Neural progenitor cell (in vitro differentiated cells): ENCODE measurements around the gene CNGA3. TPM values are rescaled to one million over a fixed set of nuclear protein-coding genes. Genes with fewer than 3 reads are reported as not detected.

Experiments used
- DNase-seq: peaks from one replicate; pipeline ENCODE4 v3.0.0-alpha.2; 2016; ENCODE audit warnings: low spot score
- H2AFZ ChIP-seq: fragments of 200-600 bp; sonication (generic); replicated peaks from 2 replicates; pipeline ENCODE4 v1.6.1; 2016; ENCODE audit warnings: antibody characterized with exemption
- H3F3A ChIP-seq: fragments of 200-600 bp; sonication (generic); 2 replicates; pipeline ENCODE4 v1.6.1; 2016; ENCODE audit warnings: antibody characterized with exemption, low read depth
- H3K27ac ChIP-seq: fragments of 200-600 bp; sonication (generic); 2 replicates; pipeline ENCODE4 v1.5.1; 2016; ENCODE audit warnings: mild to moderate bottlenecking
- H3K27me3 ChIP-seq: fragments of 200-600 bp; sonication (generic); 2 replicates; pipeline ENCODE4 v1.6.1; 2016; ENCODE audit warnings: mild to moderate bottlenecking, moderate library complexity
- H3K36me3 ChIP-seq: fragments of 200-600 bp; sonication (generic); 2 replicates; pipeline ENCODE4 v1.5.1; 2016
- H3K4me1 ChIP-seq: fragments of 200-600 bp; sonication (generic); 2 replicates; pipeline ENCODE4 v1.6.1; 2016; ENCODE audit warnings: mixed run types
- H3K4me2 ChIP-seq: fragments of 200-600 bp; sonication (generic); 2 replicates; pipeline ENCODE4 v1.6.1; 2016
- H3K4me3 ChIP-seq: fragments of 200-600 bp; sonication (generic); 2 replicates; pipeline ENCODE4 v1.5.1; 2016
- H3K79me2 ChIP-seq: fragments of 200-600 bp; sonication (generic); 2 replicates; pipeline ENCODE4 v1.6.1; 2016; ENCODE audit warnings: low read depth
- H3K9ac ChIP-seq: fragments of 200-600 bp; sonication (generic); 2 replicates; pipeline ENCODE4 v1.6.1; 2016
- H3K9me3 ChIP-seq: fragments of 200-600 bp; sonication (generic); 2 replicates; pipeline ENCODE4 v1.5.1; 2016; ENCODE audit warnings: low read depth
- H4K20me1 ChIP-seq: fragments of 200-600 bp; sonication (generic); 2 replicates; pipeline ENCODE4 v1.6.1; 2016; ENCODE audit warnings: low read depth
- H3K27ac Mint-ChIP-seq: 3 replicates; pipeline ENCODE4 v1.8.0; 2021; ENCODE audit warnings: mixed read lengths
- H3K27me3 Mint-ChIP-seq: 2 replicates; pipeline ENCODE4 v1.8.0; 2022; ENCODE audit warnings: low read depth, mild to moderate bottlenecking, inconsistent platforms, moderate library complexity, mixed read lengths; ENCODE audit not compliant: insufficient read depth
- H3K36me3 Mint-ChIP-seq: 3 replicates; pipeline ENCODE4 v1.8.0; 2021; ENCODE audit warnings: mixed read lengths
- H3K4me1 Mint-ChIP-seq: 3 replicates; pipeline ENCODE4 v1.8.0; 2021; ENCODE audit warnings: mixed read lengths
- H3K4me3 Mint-ChIP-seq: 3 replicates; pipeline ENCODE4 v1.8.0; 2021; ENCODE audit warnings: mild to moderate bottlenecking, moderate library complexity, mixed read lengths
- H3K9me3 Mint-ChIP-seq: 3 replicates; pipeline ENCODE4 v1.8.0; 2020; ENCODE audit warnings: mixed read lengths
- CTCF ChIP-seq: fragments of 200-600 bp; sonication (generic); IDR thresholded peaks from 2 replicates; pipeline ENCODE4 v1.5.1; 2017; ENCODE audit warnings: antibody characterized with exemption, mild to moderate bottlenecking
- EZH2 ChIP-seq: fragments of 200-600 bp; sonication (generic); IDR thresholded peaks from 2 replicates; pipeline ENCODE4 v1.6.1; 2017; ENCODE audit warnings: antibody characterized with exemption, mild to moderate bottlenecking, moderate library complexity
- EZH2phosphoT487 ChIP-seq: fragments of 200-600 bp; sonication (generic); IDR thresholded peaks from 2 replicates; pipeline ENCODE4 v1.6.1; 2017; ENCODE audit warnings: antibody characterized with exemption
- total RNA-seq: library from RNA; depleted of rRNA; stranded (reverse); fragments of >200 nt; gene quantifications from 2 replicates; pipeline ENCODE4 v1.2.3, GENCODE V29; 2015; ENCODE audit warnings: low replicate concordance

Gene CNGA3
- total RNA-seq, 1 donor from 2014 or later = not detected

- TF ChIP-seq CTCF = no peak
- no peak for TF ChIP-seq EZH2phosphoT487
- TF ChIP-seq EZH2 = no peak
- Histone ChIP-seq H3K9ac (no peak overlapping the region), H3K79me2 (no peaks in the 10 kb centered on the region), H3K4me3 (no peak overlapping the region), H3K9me3 (no peaks in the 10 kb centered on the region), H3K4me2 (no peak overlapping the region), H3K27me3 (no peaks in the 10 kb centered on the region), H3F3A (no peaks in the 10 kb centered on the region), H4K20me1 (no peaks in the 10 kb centered on the region), H2AFZ (no peak overlapping the region), H3K36me3 (no peaks in the 10 kb centered on the region), H3K4me1 (peaks cover 18% of the 10 kb centered on the region), H3K27ac (no peak overlapping the region)
- no peaks in the 10 kb centered on the region for H3K36me3 Mint-ChIP-seq
- no peak overlapping the region for H3K27ac Mint-ChIP-seq
- DNase-seq = no peak
- H3K4me3 Mint-ChIP-seq = no peak overlapping the region
- H3K4me1 Mint-ChIP-seq = peaks cover 44% of the 10 kb centered on the region
- no peaks in the 10 kb centered on the region for H3K9me3 Mint-ChIP-seq
- peaks cover under 1% of the 10 kb centered on the region for H3K27me3 Mint-ChIP-seq
Measured at GRCh38 chr2:98381494-98381893, 35.2 kb downstream of the CNGA3 start.

GRCh38 chr2:98382086-98382485 lies 35.8 kb downstream of the CNGA3 start:
- Mint-ChIP-seq H3K9me3 (no peaks in the 10 kb centered on the region), H3K4me1 (peaks cover 38% of the 10 kb centered on the region), H3K36me3 (no peaks in the 10 kb centered on the region), H3K27ac (no peak overlapping the region), H3K27me3 (peaks cover 2% of the 10 kb centered on the region), H3K4me3 (no peak overlapping the region)
- no peaks in the 10 kb centered on the region for H3K36me3 ChIP-seq
- H4K20me1 ChIP-seq = no peaks in the 10 kb centered on the region
- no peaks in the 10 kb centered on the region for H3K9me3 ChIP-seq
- H3K27ac ChIP-seq = no peak overlapping the region
- H3F3A ChIP-seq = no peaks in the 10 kb centered on the region
- TF ChIP-seq EZH2phosphoT487 (no peak), EZH2 (no peak), CTCF (no peak)
- peaks cover 12% of the 10 kb centered on the region for H3K4me1 ChIP-seq
- DNase-seq = no peak
- no peak overlapping the region for H3K9ac ChIP-seq
- H3K79me2 ChIP-seq = no peaks in the 10 kb centered on the region
- no peak overlapping the region for H2AFZ ChIP-seq
- no peaks in the 10 kb centered on the region for H3K27me3 ChIP-seq
- no peak overlapping the region for H3K4me2 ChIP-seq
- H3K4me3 ChIP-seq = no peak overlapping the region

GRCh38 chr2:98382739-98383138 lies 36.5 kb downstream of the CNGA3 start:
- no peak overlapping the region for H3K4me3 Mint-ChIP-seq
- peak overlapping the region; percentile 24 for H2AFZ ChIP-seq
- TF ChIP-seq EZH2 (no peak), CTCF (no peak), EZH2phosphoT487 (no peak)

More at GRCh38 chr2:98382739-98383138, 36.5 kb downstream of the CNGA3 start:
- Histone ChIP-seq H3K36me3 (no peaks in the 10 kb centered on the region), H3K4me3 (no peak overlapping the region), H3K4me1 (peaks cover 11% of the 10 kb centered on the region), H3K4me2 (no peak overlapping the region), H3K27ac (no peak overlapping the region), H3K79me2 (no peaks in the 10 kb centered on the region), H3F3A (no peaks in the 10 kb centered on the region), H3K9ac (no peak overlapping the region), H3K27me3 (no peaks in the 10 kb centered on the region), H3K9me3 (no peaks in the 10 kb centered on the region), H4K20me1 (no peaks in the 10 kb centered on the region)
- H3K4me1 Mint-ChIP-seq = peaks cover 32% of the 10 kb centered on the region
- H3K27me3 Mint-ChIP-seq = peaks cover 2% of the 10 kb centered on the region
- no peaks in the 10 kb centered on the region for H3K36me3 Mint-ChIP-seq
- no peak for DNase-seq
- H3K9me3 Mint-ChIP-seq = no peaks in the 10 kb centered on the region
- H3K27ac Mint-ChIP-seq = no peak overlapping the region
